ENCODE measurements around the gene PRKACB.

- TF ChIP-seq TAF1 (IDR thresholded peaks at IDR 0.05; ENCODE audit: borderline replicate concordance, insufficient read depth, low read length), result no peak
- TF ChIP-seq POLR2AphosphoS5 (IDR thresholded peaks at IDR 0.05; ENCODE audit: low read depth, low read length), result no peak
- no peak for TF ChIP-seq REST (IDR thresholded peaks at IDR 0.05; ENCODE audit: insufficient read depth in 1 of 2, low read depth in 2 of 2, low read length in 2 of 2)
Measured at GRCh38 chr1:84145068-84145467, 997 bp downstream of the PRKACB start.
